RPMI7951 (cell line): Measurements from ENCODE around the gene C19orf25. TPM values are rescaled to one million over a fixed set of nuclear protein-coding genes. Genes with fewer than 3 reads are reported as not detected.

Experiments
- DNase-seq: peaks from one replicate; pipeline ENCODE4 v3.0.0-alpha.2; 2012; ENCODE audit warnings: low read depth
- total RNA-seq: library from RNA; depleted of rRNA; stranded (reverse); fragments of >200 nt; shearing (Covaris generic); gene quantifications from 2 replicates; pipeline ENCODE4 v1.2.3, GENCODE V29; 2014

The C19orf25 gene
- total RNA-seq, 1 experiment from 2014 or later: 25.2 TPM

- no peak for DNase-seq
These were observed 12.4 kb downstream of the C19orf25 start for GRCh38 chr19:1466461-1467214.

- no peak for DNase-seq
These were observed 13.0 kb downstream of the C19orf25 start for GRCh38 chr19:1466018-1466460.

GRCh38 chr19:1465191-1466016 is 13.6 kb downstream of the C19orf25 start:
- no peak for DNase-seq

GRCh38 chr19:1461862-1462261 is 17.2 kb downstream of the C19orf25 start:
- no peak for DNase-seq

GRCh38 chr19:1460033-1460995 is 18.7 kb downstream of the C19orf25 start:
- no peak for DNase-seq

GRCh38 chr19:1459479-1459878 is 19.5 kb downstream of the C19orf25 start:
- no peak for DNase-seq

- DNase-seq: no peak
These were observed 21.1 kb downstream of the C19orf25 start for GRCh38 chr19:1457892-1458291.

- no peak for DNase-seq
These were observed 21.8 kb downstream of the C19orf25 start for GRCh38 chr19:1457031-1457739.

- DNase-seq: no peak
These were observed 22.7 kb downstream of the C19orf25 start for GRCh38 chr19:1456121-1456900.

GRCh38 chr19:1455336-1456120 is 23.5 kb downstream of the C19orf25 start:
- peak; percentile 57 for DNase-seq

GRCh38 chr19:1455002-1455335 is 24.0 kb downstream of the C19orf25 start:
- DNase-seq: no peak

- peak; percentile 59 for DNase-seq
These were observed 25.3 kb downstream of the C19orf25 start for GRCh38 chr19:1453525-1454364.

GRCh38 chr19:1452802-1453524 is 26.1 kb downstream of the C19orf25 start:
- DNase-seq: no peak

GRCh38 chr19:1451916-1452801 is 26.9 kb downstream of the C19orf25 start:
- no peak for DNase-seq

GRCh38 chr19:1450735-1451731 is 28.0 kb downstream of the C19orf25 start:
- no peak for DNase-seq
